K562 (cell line): ENCODE measurements around the gene COL11A2. TPM values are rescaled to one million over a fixed set of nuclear protein-coding genes. Genes with fewer than 3 reads are reported as not detected.

Source experiments
- microRNA counts: library from miRNA; unstranded; fragments of <30 nt; microRNA quantifications from one replicate; lab custom pipeline; 2016
- microRNA-seq: library from miRNA; unstranded; fragments of <30 nt; microRNA quantifications from one replicate; pipeline ENCODE4, GENCODE V29; 2018; ENCODE audit warnings: borderline microRNAs expressed
- polyA plus RNA-seq, 8 experiments: library from polyadenylated mRNA; depleted of rRNA in 4 of 8; stranded (reverse) in 5 of 8; unstranded in 3 of 8; fragments of >200 nt; fragmentation: Nextera tagmentation in 2 of 8; fragmentation: Illumina TruSeq in 1 of 8; extraction: Ambion mirVana in 2 of 8; extraction: Trizol in 1 of 8; gene quantifications; 2 replicates each; pipeline versions ENCODE4 v1.2.1 to v1.2.3, GENCODE V29; 2011 to 2014; ENCODE audit warnings: inconsistent platforms in 1 of 8, missing spikeins in 1 of 8
- small RNA-seq: library from RNA; depleted of rRNA; stranded (forward); fragments of <200 nt; gene quantifications from one replicate; pipeline ENCODE3, GENCODE V24; 2014
- total RNA-seq, 7 experiments: library from RNA; depleted of rRNA in 6 of 7; stranded (reverse); fragments of >200 nt in 6 of 7; fragmentation: Illumina TruSeq in 2 of 7; extraction: Trizol in 2 of 7; gene quantifications; 2 replicates each; pipeline versions ENCODE4 v1.2.1 to v1.2.3, GENCODE V29; 2011 to 2021; ENCODE audit warnings: low replicate concordance in 1 of 7

COL11A2 gene
- total and polyA plus RNA-seq, 9 of the 15 experiments (the other 6 are each of a cell fraction or from before 2014, with no cell fraction given), result 0.04 to 0.35 (median 0.09) TPM; not detected in 1

MicroRNAs encoded within 50 kb of the gene (microRNA counts, 767-probe panel; counts per million panel counts)
- not detected for microRNA hsa-miR-219-1-3p (lab: Ali Mortazavi, UCI)
- 1,983 counts per million, percentile 51 among the panel's probes with 10 or more counts for microRNA hsa-miR-219-5p (lab: Ali Mortazavi, UCI)

Small RNAs within 50 kb of the gene (microRNA-seq; reads per million reads assigned to microRNA genes)
- 12.0 reads per million, percentile 59 among the genes with 10 or more reads in this experiment for gene MIR219A1

Small RNAs within 50 kb of the gene (small RNA-seq; reads per million reads assigned to genes)
- gene MIR219A1 (6.3 reads per million, percentile 94 among the genes with 10 or more reads in this experiment), gene RNY4P10 (0.37 reads per million, percentile 6 among the genes with 10 or more reads in this experiment)

Other genes starting within 250 kb of the COL11A2 start
Only the 7 nearest of the 22 such genes appear.
- 18.4 and 18.9 TPM in 2 replicates for gene RXRB, start 8.2 kb upstream of the COL11A2 start, total RNA-seq (2014; rRNA removed)
- gene RXRB, start 8.2 kb upstream of the COL11A2 start, total RNA-seq (2014; rRNA removed; fragmentation: Illumina TruSeq; extraction: Trizol), result 8.5 and 9.7 TPM in 2 replicates
- gene RXRB, start 8.2 kb upstream of the COL11A2 start, total RNA-seq (2015; rRNA removed; fragmentation: Illumina TruSeq; extraction: Trizol), result 13.2 and 14.6 TPM in 2 replicates
- 30.3 and 33.9 TPM in 2 replicates for gene RXRB, start 8.2 kb upstream of the COL11A2 start, total RNA-seq (2021)
- 32.6 and 57.5 TPM in 2 replicates for gene RXRB, start 8.2 kb upstream of the COL11A2 start, polyA plus RNA-seq (2011; rRNA removed)
- gene RXRB, start 8.2 kb upstream of the COL11A2 start, polyA plus RNA-seq (2014; fragmentation: Illumina TruSeq; extraction: Trizol), result 28.4 and 29.9 TPM in 2 replicates
- gene RXRB, start 8.2 kb upstream of the COL11A2 start, polyA plus RNA-seq (2014; fragmentation: Nextera tagmentation; extraction: Ambion mirVana), result 1 to 10 TPM in 1 of 2 experiments, under 1 TPM in 1; 0.76 to 2.1 TPM
- gene RXRB, start 8.2 kb upstream of the COL11A2 start, polyA plus RNA-seq (2014; rRNA removed), result 25.8 and 35.5 TPM in 2 replicates
- 154 and 161 TPM in 2 replicates for gene SLC39A7, start 8.4 kb upstream of the COL11A2 start, total RNA-seq (2014; rRNA removed)
- 112 and 117 TPM in 2 replicates for gene SLC39A7, start 8.4 kb upstream of the COL11A2 start, total RNA-seq (2014; rRNA removed; fragmentation: Illumina TruSeq; extraction: Trizol)
- gene SLC39A7, start 8.4 kb upstream of the COL11A2 start, total RNA-seq (2015; rRNA removed; fragmentation: Illumina TruSeq; extraction: Trizol), result 121 and 122 TPM in 2 replicates
- 133 and 159 TPM in 2 replicates for gene SLC39A7, start 8.4 kb upstream of the COL11A2 start, total RNA-seq (2021)
- gene SLC39A7, start 8.4 kb upstream of the COL11A2 start, polyA plus RNA-seq (2011; rRNA removed), result 112 and 116 TPM in 2 replicates
- gene SLC39A7, start 8.4 kb upstream of the COL11A2 start, polyA plus RNA-seq (2014; fragmentation: Illumina TruSeq; extraction: Trizol), result 169 and 222 TPM in 2 replicates
- 10 to 100 TPM; 21.7 to 23.5 TPM for gene SLC39A7, start 8.4 kb upstream of the COL11A2 start, polyA plus RNA-seq (2014; fragmentation: Nextera tagmentation; extraction: Ambion mirVana)
- 150 and 169 TPM in 2 replicates for gene SLC39A7, start 8.4 kb upstream of the COL11A2 start, polyA plus RNA-seq (2014; rRNA removed)
- gene HSD17B8, start 12.2 kb upstream of the COL11A2 start, total RNA-seq (2014; rRNA removed), result 32.5 and 38.9 TPM in 2 replicates
- gene HSD17B8, start 12.2 kb upstream of the COL11A2 start, total RNA-seq (2014; rRNA removed; fragmentation: Illumina TruSeq; extraction: Trizol), result 12.4 and 14.2 TPM in 2 replicates
- gene HSD17B8, start 12.2 kb upstream of the COL11A2 start, total RNA-seq (2015; rRNA removed; fragmentation: Illumina TruSeq; extraction: Trizol), result 8.1 and 10.0 TPM in 2 replicates
- 20.5 and 22.0 TPM in 2 replicates for gene HSD17B8, start 12.2 kb upstream of the COL11A2 start, total RNA-seq (2021)
- 15.6 and 30.3 TPM in 2 replicates for gene HSD17B8, start 12.2 kb upstream of the COL11A2 start, polyA plus RNA-seq (2011; rRNA removed)
- gene HSD17B8, start 12.2 kb upstream of the COL11A2 start, polyA plus RNA-seq (2014; fragmentation: Illumina TruSeq; extraction: Trizol), result 10.3 and 13.6 TPM in 2 replicates
- gene HSD17B8, start 12.2 kb upstream of the COL11A2 start, polyA plus RNA-seq (2014; fragmentation: Nextera tagmentation; extraction: Ambion mirVana), result 1 to 10 TPM; 3.7 to 4.7 TPM
- 35.2 and 37.3 TPM in 2 replicates for gene HSD17B8, start 12.2 kb upstream of the COL11A2 start, polyA plus RNA-seq (2014; rRNA removed)
- gene RING1, start 16.0 kb upstream of the COL11A2 start, total RNA-seq (2014; rRNA removed), result 40.2 and 50.0 TPM in 2 replicates
- gene RING1, start 16.0 kb upstream of the COL11A2 start, total RNA-seq (2014; rRNA removed; fragmentation: Illumina TruSeq; extraction: Trizol), result 24.6 and 27.5 TPM in 2 replicates
- gene RING1, start 16.0 kb upstream of the COL11A2 start, total RNA-seq (2015; rRNA removed; fragmentation: Illumina TruSeq; extraction: Trizol), result 32.8 and 36.9 TPM in 2 replicates
- 45.2 and 52.0 TPM in 2 replicates for gene RING1, start 16.0 kb upstream of the COL11A2 start, total RNA-seq (2021)
- gene RING1, start 16.0 kb upstream of the COL11A2 start, polyA plus RNA-seq (2011; rRNA removed), result 28.7 and 32.3 TPM in 2 replicates
- gene RING1, start 16.0 kb upstream of the COL11A2 start, polyA plus RNA-seq (2014; fragmentation: Illumina TruSeq; extraction: Trizol), result 44.2 and 45.4 TPM in 2 replicates
- 1 to 10 TPM; 4.2 to 4.8 TPM for gene RING1, start 16.0 kb upstream of the COL11A2 start, polyA plus RNA-seq (2014; fragmentation: Nextera tagmentation; extraction: Ambion mirVana)
- gene RING1, start 16.0 kb upstream of the COL11A2 start, polyA plus RNA-seq (2014; rRNA removed), result 54.4 and 59.1 TPM in 2 replicates
- 40.2 and 41.7 TPM in 2 replicates for gene VPS52, start 79.4 kb upstream of the COL11A2 start, total RNA-seq (2014; rRNA removed)
- 37.6 and 38.0 TPM in 2 replicates for gene VPS52, start 79.4 kb upstream of the COL11A2 start, total RNA-seq (2014; rRNA removed; fragmentation: Illumina TruSeq; extraction: Trizol)
- gene VPS52, start 79.4 kb upstream of the COL11A2 start, total RNA-seq (2015; rRNA removed; fragmentation: Illumina TruSeq; extraction: Trizol), result 37.0 and 40.9 TPM in 2 replicates
- gene VPS52, start 79.4 kb upstream of the COL11A2 start, total RNA-seq (2021), result 60.2 and 67.1 TPM in 2 replicates
- 103 and 149 TPM in 2 replicates for gene VPS52, start 79.4 kb upstream of the COL11A2 start, polyA plus RNA-seq (2011; rRNA removed)
- gene VPS52, start 79.4 kb upstream of the COL11A2 start, polyA plus RNA-seq (2014; fragmentation: Illumina TruSeq; extraction: Trizol), result 71.9 and 84.9 TPM in 2 replicates
- gene VPS52, start 79.4 kb upstream of the COL11A2 start, polyA plus RNA-seq (2014; fragmentation: Nextera tagmentation; extraction: Ambion mirVana), result 10 to 100 TPM; 24.4 to 37.6 TPM
- gene VPS52, start 79.4 kb upstream of the COL11A2 start, polyA plus RNA-seq (2014; rRNA removed), result 68.2 and 69.7 TPM in 2 replicates
- 7,421 and 7,756 TPM in 2 replicates for gene RPS18, start 79.6 kb upstream of the COL11A2 start, total RNA-seq (2014; rRNA removed)
- 8,131 and 8,358 TPM in 2 replicates for gene RPS18, start 79.6 kb upstream of the COL11A2 start, total RNA-seq (2014; rRNA removed; fragmentation: Illumina TruSeq; extraction: Trizol)
- 6,830 and 6,840 TPM in 2 replicates for gene RPS18, start 79.6 kb upstream of the COL11A2 start, total RNA-seq (2015; rRNA removed; fragmentation: Illumina TruSeq; extraction: Trizol)
- gene RPS18, start 79.6 kb upstream of the COL11A2 start, total RNA-seq (2021), result 5,023 and 5,547 TPM in 2 replicates
- gene RPS18, start 79.6 kb upstream of the COL11A2 start, polyA plus RNA-seq (2011; rRNA removed), result 10,924 and 13,776 TPM in 2 replicates
- 6,410 and 6,519 TPM in 2 replicates for gene RPS18, start 79.6 kb upstream of the COL11A2 start, polyA plus RNA-seq (2014; fragmentation: Illumina TruSeq; extraction: Trizol)
- over 10,000 TPM; 14,899 to 17,516 TPM for gene RPS18, start 79.6 kb upstream of the COL11A2 start, polyA plus RNA-seq (2014; fragmentation: Nextera tagmentation; extraction: Ambion mirVana)
- gene RPS18, start 79.6 kb upstream of the COL11A2 start, polyA plus RNA-seq (2014; rRNA removed), result 10,223 and 10,563 TPM in 2 replicates
- gene B3GALT4, start 84.7 kb upstream of the COL11A2 start, total RNA-seq (2014; rRNA removed), result 1.3 and 2.6 TPM in 2 replicates
- 0.35 and 0.36 TPM in 2 replicates for gene B3GALT4, start 84.7 kb upstream of the COL11A2 start, total RNA-seq (2014; rRNA removed; fragmentation: Illumina TruSeq; extraction: Trizol)
- 0.94 and 1.2 TPM in 2 replicates for gene B3GALT4, start 84.7 kb upstream of the COL11A2 start, total RNA-seq (2015; rRNA removed; fragmentation: Illumina TruSeq; extraction: Trizol)
- 1.2 and 1.8 TPM in 2 replicates for gene B3GALT4, start 84.7 kb upstream of the COL11A2 start, total RNA-seq (2021)
- 0.42 and 0.61 TPM in 2 replicates for gene B3GALT4, start 84.7 kb upstream of the COL11A2 start, polyA plus RNA-seq (2011; rRNA removed)
- gene B3GALT4, start 84.7 kb upstream of the COL11A2 start, polyA plus RNA-seq (2014; fragmentation: Illumina TruSeq; extraction: Trizol), result 0.33 and 0.60 TPM in 2 replicates
- under 1 TPM in 1 of 2 experiments, not detected in 1; 0.11 TPM for gene B3GALT4, start 84.7 kb upstream of the COL11A2 start, polyA plus RNA-seq (2014; fragmentation: Nextera tagmentation; extraction: Ambion mirVana)
- 0.65 and 0.98 TPM in 2 replicates for gene B3GALT4, start 84.7 kb upstream of the COL11A2 start, polyA plus RNA-seq (2014; rRNA removed)